ENCODE data around the gene ITPR1. TPM values are rescaled to one million over a fixed set of nuclear protein-coding genes. Genes with fewer than 3 reads are reported as not detected.

The ITPR1 gene
- polyA plus RNA-seq, 1 donor from 2014 or later: 2.1 TPM

- Histone ChIP-seq H3K27me3 (ENCODE audit: insufficient read depth, low read depth, low read length) (no peaks in the 10 kb centered on the region), H4K20me1 (ENCODE audit: insufficient read depth) (no peaks in the 10 kb centered on the region), H3F3A (ENCODE audit: insufficient read depth, low read length, poor library complexity, severe bottlenecking) (no peaks in the 10 kb centered on the region), H3K36me3 (ENCODE audit: insufficient read depth, low read length) (no peaks in the 10 kb centered on the region), H3K9ac (ENCODE audit: low read length) (no peak overlapping the region), H3K27ac (ENCODE audit: low read length) (no peak overlapping the region), H3K4me2 (ENCODE audit: low read length) (no peak overlapping the region), H3K9me2 (ENCODE audit: insufficient read depth, low read length) (no peaks in the 10 kb centered on the region), H2AFZ (ENCODE audit: low read depth, low read length) (no peak overlapping the region), H3K79me2 (replicated peaks; ENCODE audit: insufficient read depth, low read length) (no peaks in the 10 kb centered on the region), H3K9me3 (ENCODE audit: low read length) (no peaks in the 10 kb centered on the region), H3K4me3 (ENCODE audit: low read length) (no peak overlapping the region)
- TF ChIP-seq RAD21 (conservative IDR thresholded peaks at IDR 0.05): no peak
- TF ChIP-seq SMC3 (conservative IDR thresholded peaks at IDR 0.05; ENCODE audit: poor library complexity): no peak
- TF ChIP-seq MXI1 (conservative IDR thresholded peaks at IDR 0.05; ENCODE audit: poor library complexity, severe bottlenecking): no peak
- no peak for TF ChIP-seq REST (IDR thresholded peaks at IDR 0.05; ENCODE audit: borderline replicate concordance)
- no peak for TF ChIP-seq EZH2 (IDR thresholded peaks at IDR 0.05; ENCODE audit: borderline replicate concordance, insufficient read depth, low read length, poor library complexity, severe bottlenecking)
- TF ChIP-seq POLR2AphosphoS5 (IDR thresholded peaks at IDR 0.05): no peak
- no peak for TF ChIP-seq CTCF (IDR thresholded peaks at IDR 0.05; ENCODE audit: poor library complexity, severe bottlenecking)
- no peak for TF ChIP-seq TAF1 (IDR thresholded peaks at IDR 0.05; ENCODE audit: low read depth)
Measured at GRCh38 chr3:4808637-4809036, 315.5 kb downstream of the ITPR1 start.

GRCh38 chr3:4809922-4810321 is 316.8 kb downstream of the ITPR1 start:
- no peaks in the 10 kb centered on the region for H3K9me3 ChIP-seq (ENCODE audit: low read length)
- no peak overlapping the region for H2AFZ ChIP-seq (ENCODE audit: low read depth, low read length)
- H3K4me3 ChIP-seq (ENCODE audit: low read length): no peak overlapping the region
- no peak for TF ChIP-seq CTCF (IDR thresholded peaks at IDR 0.05; ENCODE audit: poor library complexity, severe bottlenecking)
- TF ChIP-seq MXI1 (conservative IDR thresholded peaks at IDR 0.05; ENCODE audit: poor library complexity, severe bottlenecking): no peak
- no peak for TF ChIP-seq TAF1 (IDR thresholded peaks at IDR 0.05; ENCODE audit: low read depth)
- TF ChIP-seq POLR2AphosphoS5 (IDR thresholded peaks at IDR 0.05): no peak
- no peak for TF ChIP-seq REST (IDR thresholded peaks at IDR 0.05; ENCODE audit: borderline replicate concordance)
- no peak for TF ChIP-seq EP300 (conservative IDR thresholded peaks at IDR 0.05; ENCODE audit: poor library complexity, severe bottlenecking)
- TF ChIP-seq EZH2 (IDR thresholded peaks at IDR 0.05; ENCODE audit: borderline replicate concordance, insufficient read depth, low read length, poor library complexity, severe bottlenecking): no peak
- no peak for TF ChIP-seq SMC3 (conservative IDR thresholded peaks at IDR 0.05; ENCODE audit: poor library complexity)
- no peak for TF ChIP-seq RAD21 (conservative IDR thresholded peaks at IDR 0.05)
- H3K4me2 ChIP-seq (ENCODE audit: low read length): no peak overlapping the region
- H3K9ac ChIP-seq (ENCODE audit: low read length): no peak overlapping the region
- no peaks in the 10 kb centered on the region for H3K36me3 ChIP-seq (ENCODE audit: insufficient read depth, low read length)
- H3K9me2 ChIP-seq (ENCODE audit: insufficient read depth, low read length): no peaks in the 10 kb centered on the region
- no peaks in the 10 kb centered on the region for H3K27me3 ChIP-seq (ENCODE audit: insufficient read depth, low read depth, low read length)
- no peaks in the 10 kb centered on the region for H4K20me1 ChIP-seq (ENCODE audit: insufficient read depth)
- no peak overlapping the region for H3K27ac ChIP-seq (ENCODE audit: low read length)
- H3F3A ChIP-seq (ENCODE audit: insufficient read depth, low read length, poor library complexity, severe bottlenecking): no peaks in the 10 kb centered on the region
- no peaks in the 10 kb centered on the region for H3K79me2 ChIP-seq (replicated peaks; ENCODE audit: insufficient read depth, low read length)

Measured in neural cell (in vitro differentiated cells).